Epithelial cell of esophagus (primary cell): ENCODE data around the gene HMGB2.

Experiments
- DNase-seq: peaks from one replicate; pipeline ENCODE4 v3.0.0; 2010; ENCODE audit warnings: low read depth
- H3K4me3 ChIP-seq: 2 replicates; pipeline ENCODE4 v1.5.1; 2011; ENCODE audit warnings: mild to moderate bottlenecking, low read length, control low read depth
- TF ChIP-seq, protein P1 (sequence below): IDR thresholded peaks from 2 replicates; pipeline ENCODE4 v1.5.1; 2011; ENCODE audit warnings: low read depth, mild to moderate bottlenecking, low read length, control low read depth, inconsistent platforms; ENCODE audit not compliant: insufficient read depth; ENCODE audit errors: missing control alignments

Gene HMGB2

DNA sequence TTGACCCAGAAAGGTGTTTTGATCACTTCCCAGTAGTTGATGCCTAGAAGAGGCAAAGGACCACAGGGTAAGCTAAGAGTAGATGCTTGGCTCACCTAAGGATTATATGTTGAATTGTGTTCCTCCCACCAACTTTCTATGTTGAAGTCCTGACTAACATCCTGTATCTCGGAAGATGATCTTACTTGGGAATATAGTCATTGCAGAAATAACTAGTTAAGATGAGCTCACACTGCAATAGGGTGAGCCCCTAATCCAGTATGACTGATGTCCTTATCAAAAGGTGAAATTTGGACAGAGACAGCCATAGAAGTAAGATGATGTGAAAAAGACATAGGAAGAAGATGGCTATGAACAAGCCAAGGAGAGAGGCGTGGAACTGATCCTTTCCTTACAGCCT lies 3.3 kb upstream of the HMGB2 start:
- DNase-seq = no peak
- H3K4me3 ChIP-seq = no peak overlapping the region
- TF ChIP-seq, protein P1, sequence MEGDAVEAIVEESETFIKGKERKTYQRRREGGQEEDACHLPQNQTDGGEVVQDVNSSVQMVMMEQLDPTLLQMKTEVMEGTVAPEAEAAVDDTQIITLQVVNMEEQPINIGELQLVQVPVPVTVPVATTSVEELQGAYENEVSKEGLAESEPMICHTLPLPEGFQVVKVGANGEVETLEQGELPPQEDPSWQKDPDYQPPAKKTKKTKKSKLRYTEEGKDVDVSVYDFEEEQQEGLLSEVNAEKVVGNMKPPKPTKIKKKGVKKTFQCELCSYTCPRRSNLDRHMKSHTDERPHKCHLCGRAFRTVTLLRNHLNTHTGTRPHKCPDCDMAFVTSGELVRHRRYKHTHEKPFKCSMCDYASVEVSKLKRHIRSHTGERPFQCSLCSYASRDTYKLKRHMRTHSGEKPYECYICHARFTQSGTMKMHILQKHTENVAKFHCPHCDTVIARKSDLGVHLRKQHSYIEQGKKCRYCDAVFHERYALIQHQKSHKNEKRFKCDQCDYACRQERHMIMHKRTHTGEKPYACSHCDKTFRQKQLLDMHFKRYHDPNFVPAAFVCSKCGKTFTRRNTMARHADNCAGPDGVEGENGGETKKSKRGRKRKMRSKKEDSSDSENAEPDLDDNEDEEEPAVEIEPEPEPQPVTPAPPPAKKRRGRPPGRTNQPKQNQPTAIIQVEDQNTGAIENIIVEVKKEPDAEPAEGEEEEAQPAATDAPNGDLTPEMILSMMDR = no peak

- DNase-seq = peak; percentile 84
- peak overlapping the region; percentile 83 for H3K4me3 ChIP-seq
Measured at GRCh38 chr4:173334891-173335752, 964 bp upstream of the HMGB2 start.

DNA sequence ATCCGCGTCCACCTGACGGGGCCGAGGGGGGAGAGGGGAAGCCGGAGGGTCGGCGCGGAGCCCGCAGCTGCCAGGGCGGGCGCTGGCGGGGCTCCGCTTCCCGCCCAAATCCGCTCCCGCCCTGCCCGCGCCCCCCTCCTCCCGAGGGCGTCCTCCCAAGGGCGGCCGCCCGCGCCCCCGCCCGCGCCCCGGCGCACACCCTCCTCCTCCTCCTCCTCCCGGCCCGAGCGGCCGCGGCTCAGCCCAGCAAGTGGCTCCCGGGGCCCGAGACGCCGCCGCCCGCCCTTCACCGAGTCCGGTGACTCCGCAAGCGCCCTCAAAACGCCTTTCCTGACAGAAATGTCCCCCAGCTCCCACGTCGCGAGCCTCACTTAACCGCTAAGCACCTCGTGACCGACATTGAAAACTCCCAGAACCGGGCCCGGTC lies 487 bp downstream of the HMGB2 start:
- DNase-seq = peak; percentile 24
- peak overlapping the region; percentile 96 for H3K4me3 ChIP-seq
- TF ChIP-seq, protein P1 = no peak

More at GRCh38 chr4:173334891-173335752, 964 bp upstream of the HMGB2 start:
- TF ChIP-seq, protein P1 = no peak

DNA sequence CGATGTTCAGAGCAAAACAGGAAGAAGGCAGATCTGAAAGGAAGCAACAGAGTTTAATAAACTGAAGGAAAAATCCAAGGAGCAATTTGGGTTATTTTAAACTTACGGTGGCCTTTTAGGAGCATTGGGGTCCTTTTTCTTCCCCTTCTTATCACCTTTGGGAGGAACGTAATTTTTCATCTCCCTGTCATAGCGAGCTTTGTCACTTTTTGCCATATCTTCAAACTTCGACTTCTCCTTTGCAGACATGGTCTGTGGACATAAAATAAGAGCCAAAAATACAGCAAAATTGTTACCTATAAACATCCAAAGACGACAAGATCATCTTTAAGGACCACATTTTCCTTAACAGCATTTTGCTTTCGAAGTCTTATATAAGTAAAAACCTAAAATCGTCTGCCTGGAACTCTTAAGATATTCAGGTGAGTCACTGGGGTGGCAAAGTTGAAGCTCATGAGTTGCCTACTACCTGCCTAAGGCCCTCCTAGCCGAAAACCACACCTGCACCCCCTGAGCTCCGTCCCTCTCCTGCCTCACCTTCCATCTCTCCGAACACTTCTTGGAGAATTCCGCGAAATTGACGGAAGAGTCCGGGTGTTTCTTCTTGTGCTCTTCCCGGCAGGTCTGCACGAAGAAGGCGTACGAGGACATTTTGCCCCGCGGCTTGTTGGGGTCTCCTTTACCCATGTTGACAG lies 1.0 kb downstream of the HMGB2 start:
- peak; percentile 71 for DNase-seq
- TF ChIP-seq, protein P1 = no peak
- peak overlapping the region; percentile 96 for H3K4me3 ChIP-seq

GRCh38 chr4:173332021-173332487 lies 2.1 kb downstream of the HMGB2 start:
- DNase-seq = no peak
- peak overlapping the region; percentile 96 for H3K4me3 ChIP-seq
- TF ChIP-seq, protein P1 = no peak

DNA sequence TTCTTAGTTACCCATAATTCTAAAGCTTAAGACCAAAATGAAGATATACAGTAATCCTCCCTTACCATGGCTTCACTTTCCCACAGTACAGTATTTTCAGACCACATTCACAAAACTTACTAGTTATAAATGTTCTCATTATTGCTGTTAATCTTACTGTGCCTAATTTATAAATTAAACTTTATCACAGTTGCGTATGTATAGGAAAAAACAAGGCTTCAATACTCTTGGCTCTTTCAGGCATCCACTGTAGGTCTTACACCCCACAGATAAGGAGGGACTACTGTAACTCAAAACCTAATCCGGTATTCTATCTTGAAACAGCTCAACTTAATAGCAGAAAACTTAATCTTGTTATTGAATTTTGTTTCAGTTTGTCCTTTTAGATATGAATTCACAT lies 3.6 kb downstream of the HMGB2 start:
- TF ChIP-seq, protein P1 = no peak

More for the DNA sequence above, 3.6 kb downstream of the HMGB2 start:
- no peak for DNase-seq
- no peak overlapping the region for H3K4me3 ChIP-seq
